SK-N-SH (cell line): ENCODE data around the gene F8. TPM values are rescaled to one million over a fixed set of nuclear protein-coding genes. Genes with fewer than 3 reads are reported as not detected.

ENCODE experiments used
- CTCF ChIA-PET: fragments of 300-600, 350-600 bp; formaldehyde crosslinking; extraction: SDS; loops from one replicate; lab custom pipeline; 2021; lab: Yijun Ruan, JAX
- POLR2A ChIA-PET: fragments of 350-600 bp; sonication (Branson Sonifier 250); formaldehyde crosslinking; extraction: SDS; loops from one replicate; lab custom pipeline; 2020; ENCODE audit warnings: antibody characterized with exemption, inconsistent platforms; lab: Yijun Ruan, JAX
- DNase-seq: peaks from one replicate; pipeline ENCODE4 v3.0.0; 2012
- H2AFZ ChIP-seq: fragments of 200-600 bp; sonication (generic); 2 replicates; pipeline ENCODE4 v1.8.1; 2016; ENCODE audit warnings: antibody characterized with exemption, mild to moderate bottlenecking, low read depth
- H3F3A ChIP-seq: fragments of 200-600 bp; sonication (generic); replicated peaks from 2 replicates; pipeline ENCODE3; 2016; ENCODE audit warnings: antibody characterized with exemption, mild to moderate bottlenecking; ENCODE audit not compliant: insufficient read depth
- H3K27ac ChIP-seq, 2 experiments: fragments of 200-500 bp in 1 of 2; fragments of 200-600 bp in 1 of 2; sonication (Bioruptor generic) in 1 of 2; sonication (generic), shearing (Covaris generic) in 1 of 2; 2 replicates each; pipeline versions ENCODE4 v1.5.1 to v1.6.1; 2014 to 2016; ENCODE audit warnings: low read depth in 2 of 2, inconsistent platforms in 1 of 2, low read length in 1 of 2, mild to moderate bottlenecking in 1 of 2, mixed read lengths in 1 of 2
- H3K27me3 ChIP-seq: fragments of 200-600 bp; sonication (generic), shearing (Covaris generic); 2 replicates; pipeline ENCODE4 v1.6.1; 2016; ENCODE audit warnings: mixed run types; ENCODE audit not compliant: insufficient read depth
- H3K36me3 ChIP-seq, 2 experiments: fragments of 200-500 bp in 1 of 2; fragments of 200-600 bp in 1 of 2; sonication (Bioruptor generic) in 1 of 2; sonication (generic) in 1 of 2; replicated peaks in 1 of 2; 2 replicates each; pipeline versions ENCODE3 to v1.5.1; 2014 to 2016; ENCODE audit warnings: low read length in 1 of 2, mild to moderate bottlenecking in 1 of 2; ENCODE audit not compliant: insufficient read depth in 2 of 2, control insufficient read depth in 1 of 2
- H3K4me1 ChIP-seq, 2 experiments: fragments of 200-500 bp in 1 of 2; fragments of 200-600 bp in 1 of 2; sonication (Bioruptor generic) in 1 of 2; sonication (generic), shearing (Covaris generic) in 1 of 2; 2 replicates each; pipeline versions ENCODE4 v1.5.1 to v1.6.1; 2014 to 2016; ENCODE audit warnings: low read depth in 1 of 2, low read length in 1 of 2, mixed run types in 1 of 2; ENCODE audit not compliant: insufficient read depth in 2 of 2, control insufficient read depth in 1 of 2
- H3K4me2 ChIP-seq: fragments of 200-600 bp; sonication (generic), shearing (Covaris generic); 2 replicates; pipeline ENCODE4 v1.6.1; 2017; ENCODE audit warnings: mixed run types
- H3K4me3 ChIP-seq, 2 experiments: fragments of 200-500 bp in 1 of 2; fragments of 200-600 bp in 1 of 2; sonication (Bioruptor generic) in 1 of 2; sonication (generic), shearing (Covaris generic) in 1 of 2; 2 replicates each; pipeline versions ENCODE4 v1.5.1 to v1.8.1; 2014 to 2016; ENCODE audit warnings: low read depth in 2 of 2, inconsistent platforms in 1 of 2, low read length in 1 of 2, mild to moderate bottlenecking in 1 of 2, mixed read lengths in 1 of 2, moderate library complexity in 1 of 2
- H3K79me2 ChIP-seq: fragments of 200-600 bp; sonication (generic); 2 replicates; pipeline ENCODE4 v1.8.1; 2017; ENCODE audit warnings: mild to moderate bottlenecking; ENCODE audit not compliant: insufficient read depth
- H3K9ac ChIP-seq: fragments of 200-600 bp; sonication (generic); 2 replicates; pipeline ENCODE4 v1.6.1; 2017; ENCODE audit warnings: mixed run types
- H3K9me2 ChIP-seq: fragments of 200-600 bp; sonication (generic); 2 replicates; pipeline ENCODE4 v1.6.1; 2017; ENCODE audit warnings: mixed run types
- H3K9me3 ChIP-seq: fragments of 200-600 bp; sonication (generic); 2 replicates; pipeline ENCODE4 v1.6.1; 2017; ENCODE audit warnings: mixed run types, mild to moderate bottlenecking, moderate library complexity
- H4K20me1 ChIP-seq: fragments of 200-600 bp; sonication (generic); 2 replicates; pipeline ENCODE4 v1.6.1; 2017; ENCODE audit warnings: mild to moderate bottlenecking, mixed run types; ENCODE audit not compliant: insufficient read depth
- CHD2 ChIP-seq: fragments of 150-350 bp; IDR thresholded peaks from 2 replicates; pipeline ENCODE4 v1.6.1; 2018; ENCODE audit warnings: low read length; ENCODE audit not compliant: partially characterized antibody
- EP300 ChIP-seq, 2 experiments: IDR thresholded peaks; 2 replicates each; pipeline versions ENCODE4 v1.4.0 to v1.6.1; 2012; ENCODE audit warnings: borderline replicate concordance in 1 of 2, low read depth in 1 of 2, low read length in 1 of 2
- FOXJ3 ChIP-seq: sonication (generic); formaldehyde crosslinking; IDR thresholded peaks from 2 replicates; pipeline ENCODE4 v1.5.1; 2020; ENCODE audit warnings: mild to moderate bottlenecking, missing genetic modification reagents
- FOXM1 ChIP-seq: IDR thresholded peaks from 2 replicates; pipeline ENCODE4 v1.4.0; 2012; ENCODE audit warnings: low read depth, mild to moderate bottlenecking
- IRF3 ChIP-seq: fragments of 150-350 bp; IDR thresholded peaks from 2 replicates; pipeline ENCODE4 v1.6.1; 2016; ENCODE audit warnings: mild to moderate bottlenecking, low read depth, low read length
- MAX ChIP-seq: IDR thresholded peaks from 2 replicates; pipeline ENCODE4 v1.4.0; 2012; ENCODE audit warnings: low read depth
- MEF2A ChIP-seq: IDR thresholded peaks from 2 replicates; pipeline ENCODE4 v1.4.0; 2012; ENCODE audit warnings: low read depth, borderline replicate concordance
- MXI1 ChIP-seq: IDR thresholded peaks from 2 replicates; pipeline ENCODE4 v1.6.1; 2012; ENCODE audit warnings: mild to moderate bottlenecking, low read depth, low read length, improper control_type of control experiment
- NRF1 ChIP-seq: IDR thresholded peaks from 2 replicates; pipeline ENCODE4 v1.6.1; 2012; ENCODE audit warnings: low read depth, mild to moderate bottlenecking, low read length
- RAD21 ChIP-seq: IDR thresholded peaks from 2 replicates; pipeline ENCODE4 v1.6.1; 2012; ENCODE audit warnings: mild to moderate bottlenecking, low read length
- RCOR1 ChIP-seq: fragments of 150-350 bp; IDR thresholded peaks from 2 replicates; pipeline ENCODE4 v1.6.1; 2017; ENCODE audit warnings: antibody characterized with exemption, low read length
- REST ChIP-seq: IDR thresholded peaks from 2 replicates; pipeline ENCODE4 v1.6.1; 2012; ENCODE audit warnings: mild to moderate bottlenecking, low read depth, low read length, moderate library complexity
- RXRA ChIP-seq: IDR thresholded peaks from 2 replicates; pipeline ENCODE4 v1.4.0; 2012; ENCODE audit warnings: low read depth, mild to moderate bottlenecking, borderline replicate concordance
- SIN3A ChIP-seq: IDR thresholded peaks from 2 replicates; pipeline ENCODE4 v1.6.1; 2012; ENCODE audit warnings: low read depth, mild to moderate bottlenecking, low read length, moderate library complexity, borderline replicate concordance
- USF1 ChIP-seq: IDR thresholded peaks from 2 replicates; pipeline ENCODE4 v1.4.0; 2012; ENCODE audit warnings: low read depth, borderline replicate concordance
- WGBS: methylation state at CpG from one replicate; pipeline ENCODE4 v1.1.6; 2017; ENCODE audit warnings: low lambda C conversion rate; 5-methylcytosine and 5-hydroxymethylcytosine counted together
- polyA plus RNA-seq, 3 experiments: library from polyadenylated mRNA; depleted of rRNA; stranded (reverse); fragments of >200 nt; gene quantifications; 2 replicates each; pipeline ENCODE4 v1.2.3, GENCODE V29; 2012
- TF ChIP-seq, protein P1 (sequence below): fragments of 200-600 bp; sonication (generic); IDR thresholded peaks from 2 replicates; pipeline ENCODE4 v1.6.1; 2017; ENCODE audit warnings: antibody characterized with exemption, mild to moderate bottlenecking, moderate library complexity
- TF ChIP-seq, protein P2 (sequence below): fragments of 150-350 bp; IDR thresholded peaks from 2 replicates; pipeline ENCODE4 v1.6.1; 2017; ENCODE audit warnings: antibody characterized with exemption, low read length, low read depth, borderline replicate concordance
- TF ChIP-seq, protein P3 (sequence below): IDR thresholded peaks from 2 replicates; pipeline ENCODE4; 2012

The F8 gene
- polyA plus RNA-seq, 1 of the 3 experiments (the other 2 are of a cell fraction): 2.5 TPM

GRCh38 chrX:155052738-155053498, 30.4 kb upstream of the F8 start:
- POLR2A ChIA-PET: no interaction called here
- CTCF ChIA-PET: no interaction called here
- WGBS: 43% methylated on average over 5 of the region's 5 CpGs
- Histone ChIP-seq H3K79me2 (no peaks in the 10 kb centered on the region), H4K20me1 (no peaks in the 10 kb centered on the region), H3K4me3 (no peak overlapping the region), H3K27me3 (no peaks in the 10 kb centered on the region), H2AFZ (no peak overlapping the region), H3K36me3 (peaks cover 2 to 7% of the 10 kb centered on the region in 2 experiments), H3K4me2 (no peak overlapping the region), H3K9ac (no peak overlapping the region), H3K4me1 (peaks cover 0 to 7% of the 10 kb centered on the region in 2 experiments; a peak in 1 of 4 replicates), H3K9me3 (no peaks in the 10 kb centered on the region), H3K9me2 (no peaks in the 10 kb centered on the region), H3K27ac (no peak overlapping the region), H3F3A (no peaks in the 10 kb centered on the region)
- DNase-seq: no peak
- TF ChIP-seq RCOR1 (no peak), FOXJ3 (CRISPR knock-in tag) (no peak), USF1 (no peak), IRF3 (no peak), MAX (no peak), NRF1 (no peak), MXI1 (no peak), RAD21 (no peak), MEF2A (no peak), CHD2 (no peak), RXRA (no peak), REST (no peak), FOXM1 (no peak), SIN3A (no peak), EP300 (IDR thresholded peaks at IDR 0.05; ENCODE audit: borderline replicate concordance in 1 of 2, low read depth in 1 of 2, low read length in 1 of 2) (no peak)
- TF ChIP-seq, protein P1, sequence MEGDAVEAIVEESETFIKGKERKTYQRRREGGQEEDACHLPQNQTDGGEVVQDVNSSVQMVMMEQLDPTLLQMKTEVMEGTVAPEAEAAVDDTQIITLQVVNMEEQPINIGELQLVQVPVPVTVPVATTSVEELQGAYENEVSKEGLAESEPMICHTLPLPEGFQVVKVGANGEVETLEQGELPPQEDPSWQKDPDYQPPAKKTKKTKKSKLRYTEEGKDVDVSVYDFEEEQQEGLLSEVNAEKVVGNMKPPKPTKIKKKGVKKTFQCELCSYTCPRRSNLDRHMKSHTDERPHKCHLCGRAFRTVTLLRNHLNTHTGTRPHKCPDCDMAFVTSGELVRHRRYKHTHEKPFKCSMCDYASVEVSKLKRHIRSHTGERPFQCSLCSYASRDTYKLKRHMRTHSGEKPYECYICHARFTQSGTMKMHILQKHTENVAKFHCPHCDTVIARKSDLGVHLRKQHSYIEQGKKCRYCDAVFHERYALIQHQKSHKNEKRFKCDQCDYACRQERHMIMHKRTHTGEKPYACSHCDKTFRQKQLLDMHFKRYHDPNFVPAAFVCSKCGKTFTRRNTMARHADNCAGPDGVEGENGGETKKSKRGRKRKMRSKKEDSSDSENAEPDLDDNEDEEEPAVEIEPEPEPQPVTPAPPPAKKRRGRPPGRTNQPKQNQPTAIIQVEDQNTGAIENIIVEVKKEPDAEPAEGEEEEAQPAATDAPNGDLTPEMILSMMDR: no peak
- TF ChIP-seq, protein P2, sequence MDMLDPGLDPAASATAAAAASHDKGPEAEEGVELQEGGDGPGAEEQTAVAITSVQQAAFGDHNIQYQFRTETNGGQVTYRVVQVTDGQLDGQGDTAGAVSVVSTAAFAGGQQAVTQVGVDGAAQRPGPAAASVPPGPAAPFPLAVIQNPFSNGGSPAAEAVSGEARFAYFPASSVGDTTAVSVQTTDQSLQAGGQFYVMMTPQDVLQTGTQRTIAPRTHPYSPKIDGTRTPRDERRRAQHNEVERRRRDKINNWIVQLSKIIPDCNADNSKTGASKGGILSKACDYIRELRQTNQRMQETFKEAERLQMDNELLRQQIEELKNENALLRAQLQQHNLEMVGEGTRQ: no peak
- TF ChIP-seq, protein P3, sequence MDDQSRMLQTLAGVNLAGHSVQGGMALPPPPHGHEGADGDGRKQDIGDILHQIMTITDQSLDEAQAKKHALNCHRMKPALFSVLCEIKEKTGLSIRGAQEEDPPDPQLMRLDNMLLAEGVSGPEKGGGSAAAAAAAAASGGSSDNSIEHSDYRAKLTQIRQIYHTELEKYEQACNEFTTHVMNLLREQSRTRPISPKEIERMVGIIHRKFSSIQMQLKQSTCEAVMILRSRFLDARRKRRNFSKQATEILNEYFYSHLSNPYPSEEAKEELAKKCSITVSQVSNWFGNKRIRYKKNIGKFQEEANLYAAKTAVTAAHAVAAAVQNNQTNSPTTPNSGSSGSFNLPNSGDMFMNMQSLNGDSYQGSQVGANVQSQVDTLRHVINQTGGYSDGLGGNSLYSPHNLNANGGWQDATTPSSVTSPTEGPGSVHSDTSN: no peak
